Neural cell (in vitro differentiated cells): ENCODE measurements around the gene ZG16B. TPM values are rescaled to one million over a fixed set of nuclear protein-coding genes. Genes with fewer than 3 reads are reported as not detected.

Source experiments
- H2AFZ ChIP-seq: fragments of 200-600, 300-800 bp; sonication (generic), shearing (Covaris generic); 2 replicates; pipeline ENCODE4 v1.6.0; 2014; ENCODE audit warnings: low read depth, mild to moderate bottlenecking, antibody characterized with exemption, low read length, moderate library complexity
- H3F3A ChIP-seq: fragments of 200-600 bp; shearing (Covaris generic); 2 replicates; pipeline ENCODE4 v1.6.1; 2016; ENCODE audit warnings: mild to moderate bottlenecking, moderate library complexity, mixed read lengths, antibody characterized with exemption, low read length; ENCODE audit not compliant: insufficient read depth, poor library complexity, severe bottlenecking
- H3K27ac ChIP-seq: fragments of 200-600, 300-800 bp; sonication (generic), shearing (Covaris generic); 2 replicates; pipeline ENCODE4 v1.5.1; 2014; ENCODE audit warnings: mild to moderate bottlenecking, low read length, moderate library complexity
- H3K27me3 ChIP-seq: fragments of 300-800, 200-600 bp; sonication (generic), shearing (Covaris generic); 2 replicates; pipeline ENCODE4 v1.6.0; 2014; ENCODE audit warnings: mild to moderate bottlenecking, low read depth, low read length, moderate library complexity; ENCODE audit not compliant: insufficient read depth
- H3K36me3 ChIP-seq: fragments of 300-800, 200-600 bp; sonication (generic), shearing (Covaris generic); 2 replicates; pipeline ENCODE4 v1.5.1; 2014; ENCODE audit warnings: mild to moderate bottlenecking, antibody characterized with exemption, low read length, moderate library complexity; ENCODE audit not compliant: insufficient read depth
- H3K4me2 ChIP-seq: fragments of 300-800, 200-600 bp; sonication (generic), shearing (Covaris generic); 2 replicates; pipeline ENCODE4 v1.6.0; 2014; ENCODE audit warnings: mild to moderate bottlenecking, low read length
- H3K4me3 ChIP-seq: fragments of 300-800, 200-600 bp; sonication (generic), shearing (Covaris generic); 2 replicates; pipeline ENCODE4 v1.5.1; 2014; ENCODE audit warnings: mild to moderate bottlenecking, low read length, moderate library complexity
- H3K79me2 ChIP-seq: fragments of 200-600 bp; shearing (Covaris generic); replicated peaks from 2 replicates; pipeline ENCODE4 v1.6.0; 2014; ENCODE audit warnings: mild to moderate bottlenecking, low read length, moderate library complexity; ENCODE audit not compliant: insufficient read depth
- H3K9ac ChIP-seq: fragments of 300-800, 200-600 bp; sonication (generic), shearing (Covaris generic); 2 replicates; pipeline ENCODE4 v1.6.1; 2016; ENCODE audit warnings: mild to moderate bottlenecking, low read length, mixed read lengths
- H3K9me2 ChIP-seq: fragments of 200-600 bp; shearing (Covaris generic); 2 replicates; pipeline ENCODE4 v1.6.1; 2016; ENCODE audit warnings: mild to moderate bottlenecking, low read length, mixed read lengths; ENCODE audit not compliant: insufficient read depth
- H3K9me3 ChIP-seq: fragments of 200-600, 300-800 bp; sonication (generic), shearing (Covaris generic); 2 replicates; pipeline ENCODE4 v1.6.1; 2016; ENCODE audit warnings: mild to moderate bottlenecking, mixed run types, low read length, moderate library complexity, mixed read lengths
- H4K20me1 ChIP-seq: fragments of 200-600 bp; shearing (Covaris generic); 2 replicates; pipeline ENCODE4 v1.6.1; 2016; ENCODE audit warnings: mild to moderate bottlenecking, mixed run types; ENCODE audit not compliant: insufficient read depth
- CTCF ChIP-seq: fragments of 450-650 bp; IDR thresholded peaks from 2 replicates; pipeline ENCODE4 v1.5.1; 2014; ENCODE audit warnings: antibody characterized with exemption, mild to moderate bottlenecking, moderate library complexity; ENCODE audit not compliant: poor library complexity, severe bottlenecking
- EP300 ChIP-seq: fragments of 450-650 bp; conservative IDR thresholded peaks from 2 replicates; pipeline ENCODE4 v1.6.1; 2014; ENCODE audit warnings: antibody characterized with exemption, mild to moderate bottlenecking, moderate library complexity; ENCODE audit not compliant: poor library complexity, severe bottlenecking
- EZH2 ChIP-seq: fragments of 200-600, 300-800 bp; shearing (Covaris generic), sonication (generic); IDR thresholded peaks from 2 replicates; pipeline ENCODE4 v1.6.1; 2014; ENCODE audit warnings: antibody characterized with exemption, low read length, borderline replicate concordance, mild to moderate bottlenecking; ENCODE audit not compliant: insufficient read depth, poor library complexity, severe bottlenecking
- MXI1 ChIP-seq: fragments of 450-650 bp; conservative IDR thresholded peaks from 2 replicates; pipeline ENCODE4 v1.6.1; 2014; ENCODE audit warnings: antibody characterized with exemption, mild to moderate bottlenecking; ENCODE audit not compliant: poor library complexity, severe bottlenecking
- POLR2AphosphoS5 ChIP-seq: IDR thresholded peaks from 2 replicates; pipeline ENCODE4 v1.6.1; 2012
- RAD21 ChIP-seq: fragments of 450-650 bp; conservative IDR thresholded peaks from 2 replicates; pipeline ENCODE4 v1.6.1; 2014; ENCODE audit warnings: antibody characterized with exemption, mild to moderate bottlenecking, moderate library complexity
- REST ChIP-seq: IDR thresholded peaks from 2 replicates; pipeline ENCODE4 v1.6.1; 2012; ENCODE audit warnings: borderline replicate concordance
- SMC3 ChIP-seq: fragments of 450-650 bp; conservative IDR thresholded peaks from 2 replicates; pipeline ENCODE4 v1.6.1; 2014; ENCODE audit warnings: antibody characterized with exemption, mild to moderate bottlenecking, moderate library complexity; ENCODE audit not compliant: poor library complexity
- TAF1 ChIP-seq: IDR thresholded peaks from 2 replicates; pipeline ENCODE4 v1.6.1; 2012; ENCODE audit warnings: low read depth
- polyA plus RNA-seq: library from polyadenylated mRNA; depleted of rRNA; stranded (reverse); fragments of >200 nt; gene quantifications from 2 replicates; pipeline ENCODE4 v1.2.3, GENCODE V29; 2014

The ZG16B gene
- polyA plus RNA-seq, 1 donor from 2014 or later, result not detected

- H3K9me2 ChIP-seq, result no peaks in the 10 kb centered on the region
- no peaks in the 10 kb centered on the region for H3F3A ChIP-seq
- no peaks in the 10 kb centered on the region for H3K27me3 ChIP-seq
- H3K79me2 ChIP-seq, result no peaks in the 10 kb centered on the region
- H4K20me1 ChIP-seq, result no peaks in the 10 kb centered on the region
- no peak overlapping the region for H3K9ac ChIP-seq
- no peak overlapping the region for H2AFZ ChIP-seq
- no peak overlapping the region for H3K4me2 ChIP-seq
- no peak overlapping the region for H3K27ac ChIP-seq
- H3K4me3 ChIP-seq, result no peak overlapping the region
- no peaks in the 10 kb centered on the region for H3K9me3 ChIP-seq
- no peak for TF ChIP-seq EP300
- TF ChIP-seq EZH2, result no peak
- TF ChIP-seq RAD21, result no peak
- no peak for TF ChIP-seq TAF1
- no peaks in the 10 kb centered on the region for H3K36me3 ChIP-seq
These were observed 9.7 kb downstream of the ZG16B start for GRCh38 chr16:2839650-2840450.

GRCh38 chr16:2840914-2841313, 10.8 kb downstream of the ZG16B start:
- Histone ChIP-seq H4K20me1 (no peaks in the 10 kb centered on the region), H3K9ac (no peak overlapping the region), H3K4me3 (no peak overlapping the region), H3K4me2 (no peak overlapping the region), H3K36me3 (no peaks in the 10 kb centered on the region), H3K9me2 (no peaks in the 10 kb centered on the region), H2AFZ (no peak overlapping the region), H3K79me2 (no peaks in the 10 kb centered on the region), H3K9me3 (no peaks in the 10 kb centered on the region), H3K27me3 (no peaks in the 10 kb centered on the region), H3K27ac (no peak overlapping the region), H3F3A (no peaks in the 10 kb centered on the region)
- TF ChIP-seq POLR2AphosphoS5, result no peak
- no peak for TF ChIP-seq CTCF
- no peak for TF ChIP-seq EP300
- no peak for TF ChIP-seq EZH2
- TF ChIP-seq REST, result no peak
- no peak for TF ChIP-seq MXI1
- TF ChIP-seq TAF1, result no peak
- TF ChIP-seq RAD21, result no peak
- no peak for TF ChIP-seq SMC3
